Measurements from ENCODE around the gene MIPOL1.
"Not testable (repeated sequence)": the region's sequence is repeated elsewhere in the genome, so short reads cannot be mapped to it uniquely, and the experiment has no call there.

The MIPOL1 gene

GRCh38 chr14:37546621-37547447 lies 349.1 kb downstream of the MIPOL1 start:
- no peak for DNase-seq (ENCODE audit: low spot score)

DNA sequence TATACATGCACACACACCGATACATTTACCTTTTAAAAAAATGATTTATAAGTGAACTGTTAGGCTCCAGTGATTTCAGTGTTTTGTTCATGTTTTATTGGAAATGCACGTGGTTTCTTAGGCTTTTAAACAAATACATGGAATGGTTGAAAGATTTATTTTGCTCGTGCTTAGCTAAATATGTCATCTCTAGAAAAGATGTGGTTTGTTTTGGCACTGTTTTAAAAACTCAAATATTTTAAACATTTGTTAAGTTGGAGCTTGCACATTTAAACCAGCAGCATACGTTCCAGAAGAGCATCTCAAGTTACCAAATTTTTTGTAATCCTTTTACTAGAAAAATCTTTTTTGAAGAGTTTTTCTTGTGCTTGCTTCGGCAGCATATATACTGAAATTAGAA lies 352.8 kb downstream of the MIPOL1 start:
- DNase-seq (ENCODE audit: low spot score): no peak

- DNase-seq (ENCODE audit: low spot score): no peak
These were observed 353.4 kb downstream of the MIPOL1 start for GRCh38 chr14:37551119-37551518.

DNA sequence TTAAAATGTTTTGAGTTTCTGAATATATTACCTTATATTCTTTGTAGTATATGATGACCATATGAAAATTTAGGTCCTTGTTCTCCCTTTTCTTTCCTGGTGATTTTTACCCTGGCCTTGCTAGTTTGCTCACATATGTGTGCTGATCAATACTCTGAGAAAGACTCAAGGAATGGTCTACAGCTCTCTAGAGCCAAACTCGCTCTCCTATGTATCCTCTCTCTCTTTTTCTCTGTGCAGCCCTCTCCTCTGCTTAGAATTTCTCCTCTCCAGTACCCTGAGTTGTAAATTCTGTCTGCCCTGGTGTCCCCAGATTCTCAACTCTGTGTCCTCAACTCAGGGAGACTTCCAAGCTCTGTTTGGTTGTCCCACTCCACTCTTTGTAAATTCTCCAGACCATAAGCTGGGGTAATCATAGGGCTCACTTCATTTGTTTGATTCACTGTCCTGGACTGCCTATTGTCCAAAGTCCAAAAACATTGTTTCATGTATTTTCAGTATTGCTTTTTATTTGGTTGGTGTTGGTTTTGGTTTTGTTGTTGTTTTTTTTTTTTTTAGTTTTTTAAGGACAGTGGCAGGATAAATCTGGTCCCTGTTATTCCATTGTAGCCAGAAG lies 356.3 kb downstream of the MIPOL1 start:
- DNase-seq (ENCODE audit: low spot score): no peak

- DNase-seq (ENCODE audit: low spot score): not testable (repeated sequence)
These were observed 357.9 kb downstream of the MIPOL1 start for GRCh38 chr14:37555596-37555995.

GRCh38 chr14:37558740-37559139 lies 361.0 kb downstream of the MIPOL1 start:
- DNase-seq (ENCODE audit: low spot score): no peak

DNA sequence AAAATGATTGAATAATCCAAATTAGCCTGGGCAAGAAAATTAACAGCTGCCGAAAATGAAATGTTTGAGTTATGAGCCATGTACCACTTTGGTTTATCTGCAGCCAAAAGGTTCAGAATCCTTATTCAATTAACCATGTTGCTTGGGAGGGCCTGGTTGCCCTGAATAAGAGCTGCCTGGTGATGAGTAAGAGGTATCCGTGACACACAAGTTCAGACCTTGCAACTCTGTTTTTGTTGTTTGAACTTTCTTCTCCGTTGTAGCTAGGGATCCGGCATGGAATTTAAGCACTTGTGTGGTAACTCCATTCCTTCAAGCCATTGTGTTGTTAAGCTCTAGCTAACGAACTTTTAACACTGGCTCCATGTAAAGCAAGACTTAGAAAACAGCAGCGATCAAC lies 361.6 kb downstream of the MIPOL1 start:
- no peak for DNase-seq (ENCODE audit: low spot score)

- no peak for DNase-seq (ENCODE audit: low spot score)
These were observed 365.5 kb downstream of the MIPOL1 start for GRCh38 chr14:37563189-37563588.

- DNase-seq (ENCODE audit: low spot score): no peak
These were observed 367.8 kb downstream of the MIPOL1 start for GRCh38 chr14:37565550-37565949.

DNA sequence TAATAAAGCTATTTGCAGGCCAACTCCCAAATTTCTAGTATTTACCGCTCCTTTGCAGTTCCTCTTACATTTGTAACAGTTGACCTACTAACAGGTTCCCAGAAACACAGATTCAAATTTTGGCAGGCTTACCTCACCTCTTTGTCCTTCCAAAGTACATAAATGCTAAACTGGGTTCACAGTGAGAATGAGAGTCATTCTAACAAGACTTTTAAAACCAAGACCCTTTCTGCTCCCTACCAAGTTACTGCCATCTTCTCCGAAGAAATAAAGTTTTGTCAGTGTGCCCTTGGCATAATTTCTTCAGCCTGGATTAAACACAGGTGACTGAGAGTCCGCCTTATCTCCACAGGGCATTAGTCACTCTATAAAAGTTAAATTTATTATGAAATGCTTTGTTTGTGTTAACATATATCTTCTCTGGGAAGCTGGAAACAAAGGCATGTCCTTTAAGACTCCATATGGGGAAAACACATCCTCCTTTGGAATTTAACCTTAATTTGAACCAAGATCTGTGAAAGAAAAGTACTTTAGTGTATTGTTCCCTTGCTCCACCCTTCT lies 369.2 kb downstream of the MIPOL1 start:
- no peak for DNase-seq (ENCODE audit: low spot score)

GRCh38 chr14:37569729-37570128 lies 372.0 kb downstream of the MIPOL1 start:
- DNase-seq (ENCODE audit: low spot score): no peak

- DNase-seq (ENCODE audit: low spot score): no peak
These were observed 373.7 kb downstream of the MIPOL1 start for GRCh38 chr14:37571391-37571790.

- DNase-seq (ENCODE audit: low spot score): no peak
These were observed 375.6 kb downstream of the MIPOL1 start for GRCh38 chr14:37573356-37573755.

GRCh38 chr14:37579274-37579673 lies 381.5 kb downstream of the MIPOL1 start:
- DNase-seq (ENCODE audit: low spot score): no peak

- DNase-seq (ENCODE audit: low spot score): no peak
These were observed 382.4 kb downstream of the MIPOL1 start for GRCh38 chr14:37580146-37580545.

DNA sequence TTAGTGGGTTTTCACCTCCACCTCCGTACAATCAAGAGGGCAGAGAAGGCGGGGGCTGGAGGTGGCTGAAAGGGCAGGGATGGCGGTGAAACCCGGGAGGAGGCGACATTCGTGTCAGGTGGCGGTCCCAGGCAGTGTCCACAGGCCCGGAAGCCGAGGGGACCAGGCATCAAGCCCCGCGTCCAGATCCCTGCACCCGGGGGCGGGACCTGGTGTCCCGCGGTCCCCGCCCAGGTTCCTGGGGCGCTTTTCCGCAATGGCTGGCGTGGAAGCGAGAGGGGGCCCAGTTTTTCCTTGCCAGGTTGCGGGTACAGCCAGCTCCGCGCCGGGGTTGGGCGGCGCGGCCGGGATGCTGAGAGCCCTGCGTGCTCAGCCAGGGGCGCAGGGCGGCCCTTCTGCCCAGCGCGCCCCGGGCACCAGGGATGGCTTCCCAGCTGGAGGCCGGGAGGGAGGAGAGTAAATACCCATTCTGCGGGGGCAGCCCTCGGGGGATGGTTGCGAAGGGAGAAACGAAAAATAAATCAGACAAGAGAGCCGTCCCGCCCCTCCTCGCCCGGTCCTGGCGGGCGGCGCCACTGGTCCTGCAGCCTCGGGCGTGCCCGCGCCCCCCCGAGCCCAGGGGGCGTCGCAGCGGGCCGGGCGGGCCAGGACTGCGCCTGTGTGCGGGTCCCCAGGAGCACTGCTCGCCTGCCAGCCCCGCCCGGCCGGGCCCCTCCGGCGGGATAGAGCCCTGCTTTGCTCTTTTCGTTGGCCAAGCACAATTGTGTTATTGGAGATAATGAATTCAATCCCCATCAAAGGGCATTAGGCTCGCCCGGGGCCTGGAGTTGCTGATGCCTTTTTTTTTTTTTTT lies 385.8 kb downstream of the MIPOL1 start:
- no peak for DNase-seq (ENCODE audit: low spot score)

- no peak for DNase-seq (ENCODE audit: low spot score)
These were observed 386.7 kb downstream of the MIPOL1 start for GRCh38 chr14:37584211-37585100.

GRCh38 chr14:37585101-37585511 lies 387.4 kb downstream of the MIPOL1 start:
- DNase-seq (ENCODE audit: low spot score): no peak

GRCh38 chr14:37585971-37586796 lies 388.4 kb downstream of the MIPOL1 start:
- DNase-seq (ENCODE audit: low spot score): no peak

GRCh38 chr14:37586797-37587130 lies 389.0 kb downstream of the MIPOL1 start:
- DNase-seq (ENCODE audit: low spot score): no peak

Measured in pons (tissue), 1 donor.